CD4-positive, alpha-beta T cell treated with Interleukin-17A for 1 hour (primary cell): ENCODE results near the gene COX7B.

Experiments used
- DNase-seq: peaks from one replicate; pipeline ENCODE4 v3.0.0-alpha.2; 2020

Gene COX7B

GRCh38 chrX:77945910-77946545 lies 46.8 kb downstream of the COX7B start:
- DNase-seq = no peak

- no peak for DNase-seq
Observed at GRCh38 chrX:77946571-77946970, 47.3 kb downstream of the COX7B start.

DNA sequence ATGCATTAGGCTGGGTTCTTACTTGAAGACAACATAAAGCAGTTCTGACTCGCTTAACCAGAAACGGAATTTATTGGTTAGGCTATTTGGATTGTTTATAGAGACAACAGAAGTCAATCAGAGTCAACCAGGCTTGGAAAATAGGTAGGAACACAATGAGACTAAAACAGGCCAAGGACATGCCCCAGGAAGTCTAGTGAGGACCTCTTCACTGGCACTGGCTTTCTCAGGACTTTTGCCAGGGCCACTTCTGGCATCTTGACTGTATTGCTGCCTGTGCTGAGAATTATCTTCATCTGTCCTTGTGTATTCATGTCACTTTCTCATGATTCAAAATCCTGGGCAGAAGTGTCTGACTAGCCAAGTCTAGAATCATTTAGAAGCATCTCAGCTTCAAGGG lies 50.6 kb downstream of the COX7B start:
- DNase-seq = no peak

DNA sequence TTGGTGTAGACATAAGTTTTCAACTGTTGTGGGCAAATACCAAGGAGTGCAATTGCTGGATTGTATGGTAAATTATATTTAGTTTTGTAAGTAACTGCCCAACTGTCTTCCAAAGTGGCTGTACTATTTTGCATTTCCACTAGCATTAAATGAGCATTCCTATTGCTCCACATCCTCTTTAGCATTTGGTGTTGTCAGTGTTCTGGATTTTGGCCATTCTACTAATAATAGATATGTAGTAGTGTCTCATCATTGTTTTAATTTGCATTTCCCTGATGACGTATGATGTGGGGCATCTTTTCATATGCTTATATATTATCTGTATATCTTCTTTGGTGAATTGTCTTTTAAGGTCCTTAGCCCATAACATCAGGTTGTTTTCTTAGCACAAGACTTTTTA lies 52.9 kb downstream of the COX7B start:
- no peak for DNase-seq

DNA sequence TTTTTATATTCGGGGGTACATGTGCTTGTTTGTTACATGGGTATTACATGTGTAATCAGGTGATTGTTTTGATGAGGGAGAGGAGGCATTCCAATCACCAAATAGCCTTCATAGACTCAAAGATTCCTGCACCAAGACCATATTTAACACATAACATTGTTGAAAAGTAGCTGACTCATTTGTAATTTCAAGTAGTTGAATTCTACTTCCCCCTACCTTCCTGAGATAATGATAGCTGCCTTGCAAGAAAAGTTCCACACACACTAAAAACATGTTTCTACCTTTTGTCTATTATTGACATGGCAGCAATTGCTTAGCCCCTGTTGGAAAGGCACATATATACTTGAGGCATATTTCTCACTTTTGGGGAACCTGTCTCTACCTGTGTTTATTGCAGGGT lies 54.0 kb downstream of the COX7B start:
- DNase-seq = no peak

GRCh38 chrX:77953708-77954107 lies 54.4 kb downstream of the COX7B start:
- no peak for DNase-seq
